Hepatocyte (in vitro differentiated cells): ENCODE data around the gene SEPTIN8. TPM values are rescaled to one million over a fixed set of nuclear protein-coding genes. Genes with fewer than 3 reads are reported as not detected.

Experiments
- DNase-seq: peaks from one replicate; pipeline ENCODE4 v3.0.0-alpha.2; 2016; ENCODE audit warnings: low spot score
- H2AFZ ChIP-seq: fragments of 200-600 bp; sonication (generic); 2 replicates; pipeline ENCODE4 v1.6.0; 2016; ENCODE audit warnings: antibody characterized with exemption, mild to moderate bottlenecking
- H3K27ac ChIP-seq: fragments of 200-600 bp; sonication (generic); 2 replicates; pipeline ENCODE4 v1.5.1; 2016; ENCODE audit warnings: mild to moderate bottlenecking
- H3K27me3 ChIP-seq: fragments of 200-600 bp; sonication (generic); 2 replicates; pipeline ENCODE4 v1.6.1; 2016
- H3K36me3 ChIP-seq: fragments of 200-600 bp; sonication (generic); replicated peaks from 2 replicates; pipeline ENCODE4 v1.5.1; 2016; ENCODE audit warnings: low read depth; ENCODE audit not compliant: insufficient read depth
- H3K4me1 ChIP-seq: fragments of 200-600 bp; sonication (generic); 2 replicates; pipeline ENCODE4 v1.5.1; 2016; ENCODE audit warnings: mild to moderate bottlenecking, moderate library complexity; ENCODE audit not compliant: insufficient read depth
- H3K4me2 ChIP-seq: fragments of 200-600 bp; sonication (generic); 2 replicates; pipeline ENCODE4 v1.6.0; 2016
- H3K4me3 ChIP-seq: fragments of 200-600 bp; sonication (generic); 2 replicates; pipeline ENCODE4 v1.5.1; 2016; ENCODE audit warnings: mild to moderate bottlenecking
- H3K79me2 ChIP-seq: fragments of 200-600 bp; sonication (generic); 2 replicates; pipeline ENCODE4 v1.6.0; 2017; ENCODE audit warnings: mild to moderate bottlenecking
- H3K9me2 ChIP-seq: fragments of 200-600 bp; sonication (generic); replicated peaks from 2 replicates; pipeline ENCODE4 v1.6.0; 2017; ENCODE audit warnings: mild to moderate bottlenecking; ENCODE audit not compliant: insufficient read depth
- H3K9me3 ChIP-seq: fragments of 200-600 bp; sonication (generic); 2 replicates; pipeline ENCODE4 v1.5.1; 2016; ENCODE audit warnings: low read depth, mild to moderate bottlenecking
- H4K20me1 ChIP-seq: fragments of 200-600 bp; sonication (generic); 2 replicates; pipeline ENCODE4 v1.6.0; 2016; ENCODE audit warnings: mild to moderate bottlenecking; ENCODE audit not compliant: insufficient read depth, poor library complexity, severe bottlenecking
- CTCF ChIP-seq: fragments of 200-600 bp; sonication (generic); IDR thresholded peaks from 2 replicates; pipeline ENCODE4 v1.5.1; 2016; ENCODE audit warnings: antibody characterized with exemption, mild to moderate bottlenecking; ENCODE audit not compliant: poor library complexity
- EZH2 ChIP-seq: fragments of 200-600 bp; sonication (generic); IDR thresholded peaks from 2 replicates; pipeline ENCODE4 v1.6.1; 2016; ENCODE audit warnings: antibody characterized with exemption, mild to moderate bottlenecking, borderline replicate concordance
- EZH2phosphoT487 ChIP-seq: fragments of 200-600 bp; sonication (generic); IDR thresholded peaks from one replicate; pipeline ENCODE4 v1.6.1; 2018; ENCODE audit warnings: antibody characterized with exemption, mild to moderate bottlenecking, low read depth, moderate library complexity; ENCODE audit not compliant: unreplicated experiment, severe bottlenecking
- WGBS: methylation state at CpG from one replicate; pipeline ENCODE4 v1.1.6; 2016; ENCODE audit warnings: low lambda C conversion rate; ENCODE audit errors: missing lambda C conversion rate; 5-methylcytosine and 5-hydroxymethylcytosine counted together
- polyA plus RNA-seq: library from polyadenylated mRNA; unstranded; fragments of >200 nt; fragmentation: Nextera tagmentation; extraction: Ambion mirVana; gene quantifications from 2 replicates; pipeline ENCODE4 v1.2.1, GENCODE V29; 2016
- total RNA-seq: library from RNA; depleted of rRNA; stranded (reverse); fragments of >200 nt; gene quantifications from 2 replicates; pipeline ENCODE4 v1.2.3, GENCODE V29; 2014

The SEPTIN8 gene
- total and polyA plus RNA-seq, 2 experiments from 2014 or later: 18.7 to 41.9 TPM

GRCh38 chr5:132770476-132771159 is 6.4 kb downstream of the SEPTIN8 start:
- Histone ChIP-seq H4K20me1 (peaks cover 9% of the 10 kb centered on the region), H3K4me1 (peaks cover 7% of the 10 kb centered on the region), H3K4me2 (no peak overlapping the region), H3K4me3 (no peak overlapping the region), H3K79me2 (peaks cover 90% of the 10 kb centered on the region), H3K36me3 (no peaks in the 10 kb centered on the region), H3K27me3 (no peaks in the 10 kb centered on the region), H3K27ac (no peak overlapping the region), H3K9me2 (no peaks in the 10 kb centered on the region), H3K9me3 (no peaks in the 10 kb centered on the region), H2AFZ (no peak overlapping the region)
- WGBS: 92% methylated on average over 8 of the region's 8 CpGs
- no peak for DNase-seq
- no peak for TF ChIP-seq EZH2phosphoT487
- TF ChIP-seq CTCF: no peak
- no peak for TF ChIP-seq EZH2

- DNase-seq: no peak
- Histone ChIP-seq H3K9me2 (no peaks in the 10 kb centered on the region), H3K4me3 (no peak overlapping the region), H3K4me2 (no peak overlapping the region), H3K36me3 (no peaks in the 10 kb centered on the region), H3K27ac (no peak overlapping the region), H3K9me3 (no peaks in the 10 kb centered on the region), H3K27me3 (no peaks in the 10 kb centered on the region), H4K20me1 (no peaks in the 10 kb centered on the region), H3K4me1 (no peaks in the 10 kb centered on the region), H2AFZ (no peak overlapping the region), H3K79me2 (peaks cover 68% of the 10 kb centered on the region)
- no peak for TF ChIP-seq EZH2
- WGBS: 100% methylated on average over 3 of the region's 3 CpGs
These were observed 8.6 kb downstream of the SEPTIN8 start for GRCh38 chr5:132768485-132768868.

- DNase-seq: no peak
- no peaks in the 10 kb centered on the region for H3K36me3 ChIP-seq
- H3K27me3 ChIP-seq: no peaks in the 10 kb centered on the region
- no peaks in the 10 kb centered on the region for H3K9me3 ChIP-seq
- no peaks in the 10 kb centered on the region for H3K9me2 ChIP-seq
- H3K79me2 ChIP-seq: peaks cover 55% of the 10 kb centered on the region
- H3K4me3 ChIP-seq: no peak overlapping the region
- H2AFZ ChIP-seq: no peak overlapping the region
- no peak overlapping the region for H3K4me2 ChIP-seq
- no peaks in the 10 kb centered on the region for H3K4me1 ChIP-seq
- H4K20me1 ChIP-seq: no peaks in the 10 kb centered on the region
- no peak overlapping the region for H3K27ac ChIP-seq
- 83% methylated on average over 2 of the region's 2 CpGs for WGBS
- TF ChIP-seq EZH2phosphoT487 (no peak), CTCF (no peak)
These were observed 9.9 kb downstream of the SEPTIN8 start for GRCh38 chr5:132767150-132767549.

- Histone ChIP-seq H3K27me3 (no peaks in the 10 kb centered on the region), H3K4me3 (no peak overlapping the region), H3K4me2 (no peak overlapping the region), H3K36me3 (no peaks in the 10 kb centered on the region), H3K9me2 (no peaks in the 10 kb centered on the region), H3K27ac (no peak overlapping the region), H3K79me2 (peaks cover 52% of the 10 kb centered on the region), H4K20me1 (no peaks in the 10 kb centered on the region), H2AFZ (no peak overlapping the region), H3K4me1 (no peaks in the 10 kb centered on the region), H3K9me3 (no peaks in the 10 kb centered on the region)
- WGBS: 100% methylated on average over 1 of the region's 1 CpG
- DNase-seq: no peak
- TF ChIP-seq EZH2 (no peak), CTCF (no peak), EZH2phosphoT487 (no peak)
These were observed 10.3 kb downstream of the SEPTIN8 start for GRCh38 chr5:132766806-132767055.
